HG03558 (cell line): ENCODE data around the gene AK4.

Source experiments
- ATAC-seq: cut with Tn5 transposase; IDR thresholded peaks from one replicate; pipeline ENCODE4 v1.9.1; 2021; ENCODE audit warnings: moderate number of reproducible peaks; ENCODE audit not compliant: unreplicated experiment; ENCODE audit errors: extremely low read depth

The AK4 gene

DNA sequence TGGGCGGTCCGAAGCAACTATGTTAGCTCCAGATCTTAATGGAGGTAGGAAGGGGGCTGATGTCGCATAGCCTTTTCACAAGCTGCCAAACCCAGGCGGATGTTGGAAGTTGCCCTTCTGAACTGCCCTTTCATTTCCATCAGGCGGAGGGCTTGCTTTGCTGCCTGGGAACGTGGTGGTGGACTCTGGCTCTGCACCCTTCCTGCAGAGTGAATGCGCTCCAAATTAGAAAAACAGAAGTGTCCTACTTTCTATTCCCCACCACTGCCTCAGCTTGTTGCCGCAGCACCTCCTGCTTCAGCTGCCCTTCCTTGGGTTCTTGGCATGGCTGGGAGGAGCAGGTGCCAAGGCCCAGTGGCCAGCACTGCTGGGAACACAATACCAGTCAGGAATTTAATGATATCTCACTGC, 60.6 kb downstream of the AK4 start:
- no peak for ATAC-seq

DNA sequence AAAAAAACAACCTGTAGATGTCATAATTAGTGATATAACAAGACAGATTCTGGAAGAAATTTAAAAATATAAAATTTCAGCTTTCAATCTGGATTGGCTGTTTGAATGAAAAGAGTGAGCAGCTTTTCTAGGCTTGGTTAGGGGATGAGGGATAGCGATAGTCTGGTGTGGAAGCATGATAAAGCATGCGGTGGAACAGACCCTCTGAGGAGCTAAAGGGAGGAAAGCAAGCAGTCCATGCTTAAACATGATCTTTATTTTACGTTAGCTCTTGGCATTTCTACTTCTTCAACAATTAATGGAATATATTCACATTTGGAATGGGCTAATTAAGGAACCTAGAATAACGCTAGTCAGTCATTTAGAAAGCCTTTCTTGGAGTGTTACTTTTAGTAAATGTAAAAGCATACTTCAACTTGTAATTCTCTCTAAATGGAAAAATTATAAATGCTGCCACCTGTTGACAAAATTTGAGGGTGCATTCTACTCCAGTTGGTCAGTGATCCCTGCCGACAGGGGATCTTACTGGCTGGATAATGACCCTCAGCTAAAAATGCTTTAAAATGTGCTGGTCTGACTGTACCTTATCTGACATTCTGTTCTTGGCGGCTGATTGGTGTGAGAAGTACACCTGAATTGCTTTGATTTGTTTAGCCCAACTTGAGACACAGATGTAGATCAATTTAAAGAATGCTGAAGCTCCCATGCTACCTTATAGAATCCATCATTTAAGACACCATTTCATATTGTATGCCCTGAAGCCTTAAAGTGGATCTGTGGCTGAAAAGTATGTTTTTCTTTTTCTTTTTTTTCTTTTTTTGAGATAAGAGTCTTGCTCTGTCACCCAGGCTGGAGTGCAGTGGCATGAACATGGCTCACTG, 61.2 kb downstream of the AK4 start:
- no peak for ATAC-seq

DNA sequence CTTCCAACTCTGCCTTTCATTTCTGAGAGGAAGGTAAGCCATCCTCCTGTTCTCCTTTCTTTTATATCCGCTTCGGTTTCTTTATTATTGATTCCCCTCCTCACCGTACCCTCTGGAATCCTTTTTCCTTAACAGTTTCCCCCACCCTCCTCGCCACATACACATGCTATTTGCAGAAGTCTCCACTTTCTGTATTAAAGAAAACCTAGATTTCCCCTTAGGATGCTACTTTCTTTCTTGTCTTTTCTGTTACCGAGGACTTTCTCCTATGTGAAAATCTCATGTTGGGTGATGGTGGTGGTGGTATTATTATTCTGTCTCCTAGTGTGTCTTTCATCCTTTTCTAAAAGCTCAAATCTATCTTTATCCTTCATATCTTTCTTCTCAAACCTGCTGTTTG, 62.3 kb downstream of the AK4 start:
- no peak for ATAC-seq

DNA sequence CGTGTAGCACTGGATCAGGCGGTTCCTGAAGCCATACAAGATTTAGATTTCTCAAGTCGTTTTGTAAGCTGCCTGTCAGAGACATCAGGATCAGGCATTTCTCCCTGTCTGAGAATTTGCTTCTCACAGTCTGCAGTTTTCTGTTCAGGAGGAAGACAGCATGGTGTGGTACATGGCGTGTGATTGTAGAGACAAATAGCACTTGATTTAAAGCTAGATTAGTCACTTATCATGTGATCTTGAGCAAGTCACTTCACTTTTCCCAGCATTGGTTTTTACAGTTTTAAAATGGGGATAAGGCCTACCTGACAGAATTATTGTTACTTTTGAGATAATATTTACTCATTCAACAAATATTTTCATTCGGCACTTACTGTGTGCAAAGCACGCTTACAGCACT, 63.3 kb downstream of the AK4 start:
- no peak for ATAC-seq

DNA sequence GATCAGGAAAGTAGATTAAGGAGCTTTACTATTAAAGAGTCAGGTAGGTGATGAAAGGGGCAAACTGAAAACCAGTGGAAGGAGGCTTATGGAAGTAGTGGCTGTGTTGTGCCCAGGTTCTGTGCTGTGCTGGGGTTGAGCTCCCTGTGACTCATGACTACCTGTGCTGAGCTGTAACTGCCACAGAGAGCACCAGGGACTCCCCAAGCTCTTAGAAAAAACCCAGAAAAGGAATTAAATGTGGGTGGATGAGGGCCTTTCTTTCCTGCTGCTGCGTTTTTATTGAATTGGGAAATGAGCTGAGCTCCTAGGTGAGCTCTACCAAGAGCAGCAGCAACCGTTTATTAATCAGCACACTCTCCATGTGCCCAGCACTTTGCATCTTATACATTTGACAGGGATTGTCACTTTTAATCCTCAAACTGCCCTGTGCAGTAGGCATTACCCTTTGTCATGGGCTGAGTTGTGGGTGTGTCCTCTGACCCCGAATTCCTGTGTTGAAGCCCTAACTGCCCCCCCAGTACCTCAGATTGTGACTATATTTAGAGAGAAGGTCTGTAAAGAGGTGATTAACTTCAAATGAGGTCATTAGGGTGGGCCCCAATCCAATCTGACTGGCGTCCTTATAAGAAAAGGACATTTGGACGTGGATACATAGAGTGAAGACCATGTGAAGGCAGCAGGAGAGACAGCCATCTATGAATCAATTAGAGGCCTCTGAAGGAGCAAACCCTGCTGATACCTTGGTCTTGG, 65.4 kb downstream of the AK4 start:
- ATAC-seq, result no peak

DNA sequence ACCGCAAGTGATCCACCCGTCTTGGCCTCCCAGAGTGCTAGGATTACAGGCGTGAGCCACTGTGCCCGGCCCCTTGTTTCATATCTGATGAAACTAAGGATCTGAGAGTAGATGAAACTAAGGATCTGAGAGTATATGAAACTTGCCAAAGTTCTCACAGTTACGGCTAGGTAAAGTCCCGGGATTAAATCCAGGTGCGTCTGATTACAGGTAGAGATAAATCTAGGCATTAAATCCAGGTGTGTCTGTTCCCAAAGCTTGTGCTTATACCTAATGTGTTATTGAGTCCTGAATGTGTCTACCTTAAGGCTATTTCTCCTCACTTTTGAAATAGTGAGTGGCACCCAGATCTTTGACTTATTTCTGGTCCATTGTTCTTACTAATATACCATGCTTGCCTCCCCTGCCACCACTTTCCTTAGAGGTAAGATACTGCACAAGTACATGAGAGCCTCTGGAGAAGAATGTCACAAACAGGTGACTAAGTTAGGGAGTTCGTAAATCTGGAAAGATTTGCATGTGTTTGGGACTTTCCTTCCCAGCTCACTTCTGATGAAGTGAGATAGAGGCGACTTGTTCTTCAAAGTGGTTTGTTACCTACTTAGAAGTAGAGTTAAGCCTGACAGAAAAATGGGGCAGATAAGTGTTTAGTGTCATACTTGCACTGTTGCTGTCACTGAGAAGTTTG, 66.5 kb downstream of the AK4 start:
- no peak for ATAC-seq

DNA sequence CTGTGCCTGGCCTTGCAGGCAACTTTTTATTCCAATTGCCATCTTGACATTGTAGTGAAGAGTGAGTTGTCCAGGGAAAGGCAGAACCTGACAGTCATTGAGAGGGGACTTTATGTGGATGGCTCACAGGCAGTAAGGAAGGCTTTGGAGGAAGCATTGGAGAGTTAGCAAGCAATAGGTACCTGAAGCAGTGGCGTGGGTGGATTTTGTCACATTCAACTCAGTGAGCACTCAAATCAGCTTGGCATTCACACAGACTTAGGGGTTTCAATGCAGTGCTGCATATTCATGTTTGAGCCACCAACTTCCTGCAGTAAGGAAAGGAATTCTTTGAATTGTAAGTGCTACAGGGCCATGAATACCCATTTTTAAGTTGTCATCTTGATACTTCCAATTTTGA, 69.0 kb downstream of the AK4 start:
- ATAC-seq, result no peak

DNA sequence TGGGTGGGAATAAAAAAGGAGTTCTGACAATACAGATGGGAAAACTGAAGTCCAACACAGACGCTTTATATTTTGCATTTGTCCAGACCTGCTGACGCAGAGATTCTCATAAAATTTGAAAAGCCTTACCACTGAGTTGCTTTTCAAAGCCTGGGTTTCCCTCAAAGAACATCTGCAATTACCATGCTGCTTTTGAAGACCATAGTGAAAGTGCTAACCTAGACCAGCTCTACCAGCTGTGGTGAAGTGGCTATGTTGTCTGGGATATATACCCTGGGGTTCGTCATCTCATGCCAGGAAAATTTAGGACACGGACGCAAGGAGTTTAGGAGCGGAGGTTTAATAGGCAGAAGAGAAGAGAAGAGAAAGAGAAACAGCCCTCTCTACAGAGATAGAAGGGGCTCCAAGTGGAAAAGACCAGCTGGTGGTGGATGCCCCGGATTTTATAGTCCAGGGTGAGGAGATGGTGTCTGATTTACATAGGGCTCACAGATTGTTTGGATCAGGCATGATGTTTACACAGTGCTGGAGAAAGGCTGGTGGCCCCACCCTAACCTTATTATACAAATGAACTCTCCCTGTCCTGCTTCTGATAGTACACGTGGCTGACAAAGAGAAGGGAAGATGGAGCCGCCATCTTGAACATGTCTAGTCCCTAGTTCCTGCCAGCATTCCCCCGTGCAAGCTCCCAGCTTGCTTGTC, 73.8 kb downstream of the AK4 start:
- ATAC-seq, result no peak

DNA sequence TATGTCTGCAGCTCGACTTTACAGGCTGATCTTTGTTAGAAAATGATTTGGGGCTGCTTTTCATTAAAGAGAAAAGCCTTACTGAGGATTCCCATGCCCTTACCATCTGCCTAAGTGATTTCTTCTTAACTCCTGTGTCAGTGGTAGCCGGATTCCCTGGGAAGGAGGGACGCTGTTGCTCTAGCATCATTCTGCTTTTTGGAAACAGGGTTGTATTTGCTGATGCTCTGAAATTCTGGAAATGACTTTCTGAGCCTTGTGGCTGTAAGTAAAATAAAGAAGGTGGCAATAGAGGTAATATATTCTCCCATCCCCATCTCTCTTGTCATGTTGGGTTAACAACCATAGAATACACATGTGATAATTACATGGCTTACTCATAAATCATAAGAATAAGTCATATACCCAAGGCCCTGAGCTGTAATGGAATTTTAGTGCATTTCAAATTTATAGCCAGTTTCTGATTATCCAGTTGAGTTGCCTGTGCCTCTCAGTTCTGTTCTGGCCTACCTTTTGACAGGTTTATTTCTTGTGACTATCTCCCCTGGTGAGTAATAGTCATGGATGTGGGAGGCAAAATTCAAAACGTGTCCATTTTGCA, 74.4 kb downstream of the AK4 start:
- no peak for ATAC-seq

DNA sequence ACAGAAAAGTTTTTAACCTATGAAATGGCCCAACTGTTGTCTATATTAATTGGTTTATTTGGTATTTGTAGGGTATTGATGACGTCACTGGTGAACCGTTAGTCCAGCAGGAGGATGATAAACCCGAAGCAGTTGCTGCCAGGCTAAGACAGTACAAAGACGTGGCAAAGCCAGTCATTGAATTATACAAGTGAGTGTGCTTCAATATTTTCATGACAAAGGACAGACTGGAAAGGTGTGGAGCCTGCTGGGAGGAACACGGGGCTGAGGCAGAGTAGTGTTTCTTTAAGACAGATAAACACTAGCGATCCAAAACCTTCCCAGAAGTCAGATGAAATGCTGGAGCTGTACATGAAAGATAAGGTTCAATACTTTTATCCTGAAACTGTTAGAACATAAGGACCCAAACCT, 76.7 kb downstream of the AK4 start:
- ATAC-seq, result no peak

DNA sequence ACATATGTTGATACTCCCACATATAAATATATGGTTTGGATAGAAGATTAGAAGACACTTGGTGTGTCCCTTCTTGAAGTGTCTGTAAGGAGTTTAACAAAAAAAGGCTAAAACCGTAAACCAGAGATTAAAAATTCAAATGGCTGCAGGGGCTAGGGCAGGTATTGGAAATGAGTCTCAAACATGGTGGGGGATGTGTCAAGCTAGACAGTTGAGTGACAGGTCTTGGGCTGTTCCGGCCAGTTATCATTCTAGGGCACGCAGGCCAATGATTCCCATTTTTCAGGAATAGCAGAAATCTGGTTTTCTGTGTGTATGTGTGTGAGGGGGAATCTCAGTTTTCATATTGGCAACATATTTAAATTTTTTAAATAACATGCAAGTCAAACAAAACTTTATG, 77.2 kb downstream of the AK4 start:
- ATAC-seq, result no peak

DNA sequence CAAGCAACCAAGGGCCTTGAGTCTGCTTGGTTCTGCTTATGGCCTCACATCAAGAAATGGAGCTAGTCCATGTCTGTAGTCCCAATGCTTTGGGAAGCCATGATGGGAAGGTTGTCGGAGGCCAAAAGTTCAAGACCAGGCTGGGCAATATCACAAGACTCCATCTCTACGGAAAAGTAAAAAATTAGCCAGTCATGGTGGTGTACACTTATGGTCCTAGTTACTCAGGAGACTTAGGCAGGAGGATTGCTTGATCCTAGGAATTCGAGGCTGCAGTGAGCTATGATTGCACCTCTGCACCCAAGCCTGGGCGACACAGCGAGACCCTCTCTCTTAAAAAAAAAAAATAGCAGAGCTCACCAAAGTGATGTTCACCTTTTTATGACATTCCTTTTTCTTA, 81.2 kb downstream of the AK4 start:
- ATAC-seq, result no peak

DNA sequence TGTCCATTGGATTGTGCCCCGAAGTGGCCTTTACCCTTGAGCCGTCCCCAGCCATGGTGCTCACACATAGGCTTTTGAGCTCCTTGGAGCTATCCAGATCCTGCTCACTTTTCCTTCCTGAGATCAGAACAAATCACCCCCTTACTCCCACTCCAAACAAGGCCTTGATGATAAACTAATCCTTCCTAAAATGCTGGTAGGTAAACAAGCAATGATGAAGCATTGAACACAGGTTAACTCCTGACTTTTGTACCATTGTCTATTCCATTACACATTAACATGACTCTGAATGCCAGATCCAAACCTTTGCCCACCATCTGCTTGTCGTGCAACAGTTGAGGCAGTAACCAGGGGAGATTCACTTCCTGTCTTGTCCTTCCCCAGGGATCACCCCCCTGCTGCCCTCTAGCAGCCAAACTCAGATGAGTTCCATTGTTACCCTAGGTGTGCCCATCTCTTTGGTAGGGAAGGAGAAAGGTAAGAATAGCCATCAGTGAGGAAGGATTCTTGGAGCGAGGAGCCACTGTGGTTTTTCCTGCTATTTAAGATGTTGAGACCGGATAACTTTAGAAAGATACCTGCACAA, 81.8 kb downstream of the AK4 start:
- ATAC-seq, result no peak

DNA sequence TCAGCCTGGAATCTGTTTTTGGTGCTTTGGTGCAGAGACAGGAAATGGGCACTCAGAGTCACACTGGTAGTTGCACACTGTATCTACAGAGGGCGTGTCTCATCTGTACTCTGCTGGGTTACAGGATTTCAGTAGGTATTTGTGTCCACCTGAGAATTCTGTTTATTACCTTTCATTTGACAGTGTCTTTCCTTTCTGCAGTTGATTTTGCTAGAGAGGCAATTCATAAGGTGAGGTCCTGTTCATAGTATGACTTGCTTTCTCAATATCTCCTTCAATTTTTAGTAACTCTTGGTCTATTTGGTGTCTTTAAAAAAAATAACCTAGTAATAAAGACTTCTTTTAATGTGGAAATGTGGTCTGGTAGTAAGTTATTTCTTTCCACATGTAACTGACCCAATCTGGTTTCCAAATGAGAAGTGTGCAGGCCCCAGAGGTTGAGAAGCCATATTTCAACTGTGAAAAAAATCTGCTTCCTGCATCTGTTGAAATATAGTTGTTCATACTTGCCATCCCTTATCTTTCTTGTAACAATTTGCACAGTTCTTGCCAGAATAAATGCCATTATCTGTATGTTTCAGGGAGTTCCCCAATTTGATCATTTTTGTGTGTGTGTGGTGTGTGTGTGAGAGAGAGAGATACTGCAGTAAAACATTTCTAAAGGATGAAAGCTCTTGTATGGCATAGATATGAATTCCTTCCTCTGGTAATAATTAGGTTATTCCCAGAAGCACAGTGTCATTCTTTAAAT, 82.9 kb downstream of the AK4 start:
- peak; percentile 68 for ATAC-seq

DNA sequence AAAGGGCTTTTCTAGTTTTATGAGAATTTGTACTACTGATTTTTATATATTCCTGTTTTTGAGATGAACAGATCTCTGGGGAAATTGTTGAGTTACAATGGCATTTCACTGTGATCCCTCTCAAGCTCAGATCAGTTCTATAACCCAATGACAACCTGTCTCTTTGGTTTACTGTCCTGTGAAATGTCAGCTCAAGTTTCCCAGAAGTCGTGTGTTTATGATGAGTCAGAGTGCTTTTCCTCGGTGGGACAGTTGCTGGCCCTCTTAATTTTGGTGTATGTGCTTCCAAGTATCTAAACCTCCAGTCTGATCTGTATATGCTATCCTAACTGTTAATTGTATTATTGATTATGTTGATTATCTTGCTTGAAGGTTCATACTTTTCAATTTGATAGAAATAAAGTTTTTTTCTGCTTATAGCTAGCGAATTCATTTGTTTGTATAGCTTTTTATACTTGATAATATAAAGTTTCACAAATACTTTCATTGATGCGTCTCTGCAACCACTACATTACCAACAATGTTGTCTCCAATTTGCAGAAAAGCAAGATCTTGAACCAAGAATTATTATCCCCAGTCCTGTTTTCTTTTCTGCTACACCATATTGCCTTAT, 83.8 kb downstream of the AK4 start:
- no peak for ATAC-seq

DNA sequence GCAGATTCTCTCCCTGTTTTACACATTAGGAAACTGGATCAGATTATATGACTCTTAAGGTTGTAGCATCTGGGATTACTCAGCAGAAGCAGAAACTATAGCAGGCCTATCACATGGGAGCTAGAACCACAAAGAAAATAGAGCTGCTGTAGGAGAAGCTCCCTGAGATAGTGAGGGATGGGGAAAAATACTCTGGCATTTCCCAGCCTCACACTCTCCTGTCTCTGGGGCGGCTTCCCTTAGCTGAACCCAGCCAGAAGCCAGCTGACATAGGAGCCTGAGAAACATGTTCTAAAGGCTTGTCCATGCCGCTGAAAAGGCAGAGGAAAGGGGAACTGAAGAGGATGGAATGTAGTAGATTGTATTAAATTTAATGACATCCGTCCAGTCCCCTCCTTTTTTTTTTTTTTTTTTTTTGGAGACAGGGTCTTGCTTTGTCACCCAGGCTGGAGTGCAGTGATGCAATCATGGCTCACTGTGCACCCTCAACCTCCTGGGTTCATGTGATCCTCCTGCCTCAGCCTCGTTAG, 84.5 kb downstream of the AK4 start:
- ATAC-seq, result no peak

DNA sequence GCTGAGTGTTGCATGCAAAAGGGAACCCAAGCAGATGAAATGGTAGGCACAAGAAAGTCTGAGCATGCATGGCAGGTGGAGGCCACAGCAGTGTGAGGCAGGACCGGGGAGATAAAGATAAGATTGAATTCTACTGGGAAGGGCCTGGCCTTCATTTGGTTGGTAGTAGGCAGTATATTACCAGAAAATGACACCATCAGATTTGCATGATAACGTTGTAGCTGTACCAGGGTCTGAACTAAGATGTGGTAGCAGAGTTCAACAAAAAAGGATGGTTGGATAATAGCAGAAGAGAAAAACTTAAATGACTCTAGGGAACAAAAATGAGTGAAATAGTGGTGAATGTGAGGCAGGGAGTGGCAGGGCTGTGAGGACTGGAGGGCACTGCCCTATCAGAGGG, 85.8 kb downstream of the AK4 start:
- no peak for ATAC-seq
